DMS53 treated with DMSO at 0.1 percent for 48 hours (cell line): ENCODE results near the gene CCDC14.
"Not testable (repeated sequence)": the region's sequence is repeated elsewhere in the genome, so short reads cannot be mapped to it uniquely, and the experiment has no call there.

Experiments used
- DNase-seq: peaks from one replicate; lab custom pipeline; 2025; ENCODE audit not compliant: unreplicated experiment; lab: John Stamatoyannopoulos, UW

CCDC14 gene, protein sequence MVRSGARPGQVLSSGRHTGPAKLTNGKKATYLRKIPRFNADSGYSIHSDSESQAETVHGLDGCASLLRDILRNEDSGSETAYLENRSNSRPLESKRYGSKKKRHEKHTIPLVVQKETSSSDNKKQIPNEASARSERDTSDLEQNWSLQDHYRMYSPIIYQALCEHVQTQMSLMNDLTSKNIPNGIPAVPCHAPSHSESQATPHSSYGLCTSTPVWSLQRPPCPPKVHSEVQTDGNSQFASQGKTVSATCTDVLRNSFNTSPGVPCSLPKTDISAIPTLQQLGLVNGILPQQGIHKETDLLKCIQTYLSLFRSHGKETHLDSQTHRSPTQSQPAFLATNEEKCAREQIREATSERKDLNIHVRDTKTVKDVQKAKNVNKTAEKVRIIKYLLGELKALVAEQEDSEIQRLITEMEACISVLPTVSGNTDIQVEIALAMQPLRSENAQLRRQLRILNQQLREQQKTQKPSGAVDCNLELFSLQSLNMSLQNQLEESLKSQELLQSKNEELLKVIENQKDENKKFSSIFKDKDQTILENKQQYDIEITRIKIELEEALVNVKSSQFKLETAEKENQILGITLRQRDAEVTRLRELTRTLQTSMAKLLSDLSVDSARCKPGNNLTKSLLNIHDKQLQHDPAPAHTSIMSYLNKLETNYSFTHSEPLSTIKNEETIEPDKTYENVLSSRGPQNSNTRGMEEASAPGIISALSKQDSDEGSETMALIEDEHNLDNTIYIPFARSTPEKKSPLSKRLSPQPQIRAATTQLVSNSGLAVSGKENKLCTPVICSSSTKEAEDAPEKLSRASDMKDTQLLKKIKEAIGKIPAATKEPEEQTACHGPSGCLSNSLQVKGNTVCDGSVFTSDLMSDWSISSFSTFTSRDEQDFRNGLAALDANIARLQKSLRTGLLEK

DNA sequence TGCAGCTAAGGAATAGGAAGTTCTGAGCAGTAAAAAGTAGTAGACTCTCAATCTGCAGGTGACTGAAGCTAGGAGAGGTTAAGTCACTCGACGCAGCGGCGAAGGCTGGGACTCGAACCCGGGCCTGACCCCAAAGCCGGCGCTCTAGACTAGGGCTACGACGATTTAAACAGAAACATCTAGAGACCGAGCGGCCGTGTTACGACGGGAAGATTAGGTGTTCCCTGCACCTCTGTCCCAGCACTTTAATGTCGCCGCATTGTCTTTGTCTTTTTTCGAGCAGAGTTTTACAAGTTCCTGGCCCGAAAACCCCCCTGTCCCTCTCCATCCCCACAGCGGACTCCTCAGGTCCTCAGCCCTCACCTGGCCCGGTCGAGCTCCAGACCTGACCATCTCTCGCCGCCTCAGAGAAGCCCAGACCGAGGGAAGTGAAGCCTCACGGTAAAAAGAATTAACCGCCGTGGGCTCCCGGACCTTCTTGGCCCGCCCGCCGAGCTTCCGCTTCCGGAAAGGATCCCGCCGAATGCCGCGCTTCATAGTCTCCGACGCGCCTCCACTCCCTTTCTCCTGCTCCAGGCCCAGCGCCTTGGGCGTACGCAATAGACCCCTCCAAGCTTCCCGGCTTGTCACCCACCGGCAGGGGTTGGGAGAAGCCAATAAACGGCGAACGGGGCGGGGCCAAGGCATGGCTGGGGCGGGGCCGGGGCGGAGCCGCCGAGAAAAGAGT, at the start of gene CCDC14:
Gene CCDC14 (minus strand): TSS at position 449 of the 727 bp plus-strand sequence. CDS start 56 bp downstream, at position 393.
- peak; percentile 84 for DNase-seq

DNA sequence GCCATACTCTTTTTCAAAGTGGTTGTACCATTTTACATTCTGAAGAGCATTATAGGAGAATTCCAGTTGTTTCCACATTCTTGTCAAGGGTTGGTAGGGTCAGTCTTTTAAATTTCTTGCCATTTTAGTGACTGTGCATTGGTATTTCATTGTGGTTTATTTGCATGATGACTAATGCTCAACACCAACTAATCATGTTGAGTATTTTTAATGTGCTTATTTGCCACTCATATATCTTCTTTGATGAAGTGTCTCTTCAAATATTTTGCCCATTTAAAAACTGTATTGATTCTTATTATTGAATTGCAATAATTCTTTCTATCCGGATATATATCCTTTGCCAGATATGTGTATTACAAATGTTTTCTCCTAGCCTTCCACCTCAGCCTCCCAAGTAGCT, 47.3 kb upstream of the CCDC14 start:
- not testable (repeated sequence) for DNase-seq

DNA sequence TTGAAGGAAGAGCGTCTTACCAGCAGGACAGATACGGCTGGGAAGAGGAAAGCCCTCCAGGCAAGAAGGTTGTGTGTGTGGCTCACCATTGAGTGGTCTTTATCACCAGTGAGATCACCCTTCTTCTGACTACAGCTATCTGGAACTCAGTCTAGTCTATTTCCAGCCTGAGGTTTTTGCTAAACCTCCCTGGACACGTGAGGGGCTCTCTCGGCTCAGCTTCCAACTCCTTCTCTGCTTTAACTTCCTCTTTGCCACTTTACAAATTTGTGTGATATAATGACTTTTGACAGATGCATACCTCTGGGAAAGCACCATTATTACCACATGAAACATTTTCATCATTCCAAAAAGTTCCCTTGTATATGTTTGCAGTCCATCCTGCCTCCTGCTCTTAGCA, 46.2 kb upstream of the CCDC14 start:
- DNase-seq = no peak

DNA sequence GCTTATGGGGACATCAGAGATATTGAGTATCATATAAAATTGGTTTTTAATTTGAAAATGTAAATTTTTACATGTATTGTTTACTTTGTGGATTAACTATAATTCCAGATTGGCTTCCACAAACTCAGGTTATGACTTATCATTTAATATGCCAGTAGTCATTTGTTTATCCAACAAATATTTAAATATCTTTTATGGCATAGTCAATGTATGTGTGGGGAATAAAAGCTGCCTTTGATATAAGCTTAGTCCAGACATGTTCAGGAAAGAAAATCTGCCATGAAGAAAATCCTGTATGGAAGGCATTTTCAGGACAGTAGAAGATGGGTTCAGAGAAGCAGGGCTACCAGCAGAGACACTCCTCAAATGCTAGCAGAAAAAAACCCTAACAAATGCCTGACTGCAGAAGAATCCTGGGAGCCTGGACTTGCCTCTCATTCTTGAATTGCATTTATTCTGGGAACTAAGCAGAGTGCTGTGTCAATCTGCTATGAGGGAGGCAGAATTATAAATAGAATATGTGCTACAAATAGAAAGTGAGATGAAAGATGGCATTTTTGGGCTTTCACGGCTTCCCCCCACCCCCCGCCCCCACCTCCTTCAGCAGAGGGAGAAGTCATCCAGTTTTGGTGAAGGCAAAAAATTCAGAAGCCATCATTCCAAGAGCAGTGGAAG, 41.5 kb upstream of the CCDC14 start:
- not testable (repeated sequence) for DNase-seq

DNA sequence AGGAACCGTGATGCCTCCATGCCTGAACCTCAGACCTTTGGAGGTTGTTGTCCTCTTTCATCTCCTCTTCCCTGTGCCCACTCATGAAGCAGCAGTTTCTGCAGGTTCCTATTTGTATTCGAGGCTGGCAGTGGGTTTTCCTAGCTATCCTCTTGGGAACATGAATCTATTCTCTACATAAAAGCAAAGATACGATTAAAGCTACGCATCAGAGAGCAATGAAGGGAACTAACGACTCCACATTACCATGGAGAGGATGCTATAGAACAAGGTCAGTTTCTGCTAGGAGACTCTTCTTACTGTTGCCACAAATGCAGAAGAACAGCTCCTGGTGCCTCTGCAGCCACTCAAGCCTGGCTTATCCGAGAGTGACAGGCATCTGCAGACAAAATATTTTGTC, 40.3 kb upstream of the CCDC14 start:
- DNase-seq = not testable (repeated sequence)

DNA sequence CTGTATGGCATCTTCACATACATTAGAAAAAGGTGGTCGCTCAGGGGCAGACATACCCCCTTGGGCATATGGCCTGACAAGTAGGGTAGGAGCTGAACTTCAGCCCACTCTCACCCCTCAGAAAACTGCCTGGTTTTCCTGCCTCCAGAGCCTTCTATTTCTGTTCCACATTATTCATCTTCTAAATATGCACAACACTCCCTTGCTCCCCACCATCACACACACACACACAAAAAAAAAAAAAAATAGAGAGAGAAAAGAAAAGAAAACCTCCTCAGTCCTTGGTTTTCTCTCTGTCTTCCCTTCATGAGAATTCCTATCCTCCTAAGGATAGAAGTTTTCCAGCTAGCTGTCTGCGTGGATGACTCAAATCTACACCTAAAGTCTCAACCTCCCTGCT, 36.5 kb upstream of the CCDC14 start:
- DNase-seq = no peak

DNA sequence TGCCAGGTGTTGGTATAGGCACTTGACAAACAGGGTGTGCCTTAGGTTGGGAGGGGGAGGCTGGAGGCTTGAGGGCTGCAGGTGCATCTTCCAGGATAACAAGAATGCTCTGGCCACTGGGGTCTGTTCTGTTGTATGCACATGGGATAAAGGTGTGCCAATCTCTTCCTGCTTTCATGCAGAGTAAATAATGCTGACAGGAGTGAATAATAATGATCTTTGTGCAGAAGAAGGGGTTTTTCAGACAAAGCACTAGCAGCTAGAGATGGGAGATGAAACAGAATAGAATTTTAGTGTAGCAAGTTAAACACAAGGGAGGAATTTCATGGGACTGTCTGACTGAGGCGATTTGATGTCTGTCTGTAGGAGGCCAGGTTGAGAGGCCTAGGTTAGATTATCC, 32.8 kb upstream of the CCDC14 start:
- DNase-seq = peak; percentile 38

DNA sequence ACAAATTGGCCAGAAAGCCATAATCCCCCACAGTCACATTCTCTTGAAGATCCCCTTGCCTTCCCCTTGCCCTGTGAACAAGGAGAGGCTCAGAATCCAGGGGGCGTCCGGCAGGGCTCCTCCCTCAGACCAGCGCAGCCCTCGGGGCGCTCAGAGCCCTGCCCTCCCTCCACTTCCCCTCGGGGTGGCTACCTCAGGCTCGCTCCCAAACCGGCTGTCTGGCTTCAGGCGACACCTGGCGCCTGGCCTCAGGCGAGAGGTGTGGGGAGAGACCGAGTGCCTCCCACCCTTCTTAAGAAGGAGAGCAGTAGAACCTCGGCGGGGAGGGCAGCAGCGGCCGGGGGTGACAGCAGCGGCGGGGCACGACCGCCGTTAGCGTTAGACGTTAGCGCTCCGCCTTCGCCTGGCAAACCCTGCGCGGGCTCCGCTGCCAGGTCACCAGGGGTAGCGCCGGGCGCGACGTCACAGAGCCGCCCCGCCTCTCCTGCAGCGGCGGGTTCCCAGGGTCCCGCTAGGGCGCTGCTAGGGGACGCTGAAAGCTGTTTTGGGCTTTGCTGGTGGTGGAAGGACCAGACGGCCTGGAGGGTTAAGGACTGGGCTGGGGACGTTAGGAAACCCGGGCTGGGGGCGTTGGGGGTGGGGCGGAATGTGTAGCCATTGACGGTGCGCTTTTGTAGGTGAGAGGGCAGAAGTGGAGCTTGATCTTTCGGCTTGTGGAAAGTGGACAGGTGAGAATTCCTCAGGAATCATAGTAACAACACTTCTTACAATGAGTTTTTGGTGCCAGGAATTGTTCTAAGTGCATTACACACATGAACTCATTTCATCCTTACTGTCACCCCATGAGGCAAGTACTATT, 30.9 kb upstream of the CCDC14 start, which contains the start of gene ROPN1:
Gene ROPN1 (minus strand): TSS at position 395 of the 859 bp plus-strand sequence. CDS start 11,643 bp downstream, outside the sequence.
- DNase-seq = not testable (repeated sequence)

DNA sequence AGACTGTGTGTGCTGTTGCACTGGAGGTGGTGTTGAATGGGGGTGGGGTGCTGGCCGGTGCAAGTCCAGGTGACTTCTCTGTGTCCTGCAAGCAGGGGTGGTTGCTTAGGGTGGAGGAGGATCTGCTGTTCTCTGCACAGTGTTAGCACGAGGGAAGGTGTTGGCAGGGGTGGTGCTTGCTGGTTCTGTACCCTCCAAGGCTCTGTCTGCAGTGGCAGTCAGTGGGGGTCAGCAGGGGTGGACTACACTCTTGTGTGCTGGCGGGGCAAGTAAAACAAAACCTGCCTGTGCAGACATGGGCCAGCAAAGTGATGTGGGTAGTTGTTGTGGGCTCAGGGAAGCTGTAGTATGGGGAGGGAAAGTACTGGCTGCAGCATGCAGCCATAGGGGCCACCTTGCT, 25.4 kb upstream of the CCDC14 start:
- no peak for DNase-seq

DNA sequence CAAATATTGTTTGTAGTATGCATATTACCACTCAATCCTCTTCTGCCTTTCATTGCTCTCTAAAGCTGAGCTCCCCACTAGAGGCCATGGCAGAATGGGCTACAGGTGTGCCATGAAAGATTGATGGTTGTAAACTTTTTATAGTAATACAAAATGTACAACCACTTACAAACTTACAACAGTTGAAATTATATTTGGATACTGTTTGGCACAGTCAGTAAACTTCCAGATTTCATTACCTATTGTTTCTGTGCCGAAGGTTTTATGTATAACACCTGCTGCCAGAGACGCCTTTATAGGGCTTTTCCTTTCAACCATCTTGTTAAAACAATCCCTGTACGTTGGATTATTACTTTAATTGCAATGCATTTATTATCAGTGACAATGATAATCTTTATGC, 23.9 kb upstream of the CCDC14 start:
- no peak for DNase-seq

DNA sequence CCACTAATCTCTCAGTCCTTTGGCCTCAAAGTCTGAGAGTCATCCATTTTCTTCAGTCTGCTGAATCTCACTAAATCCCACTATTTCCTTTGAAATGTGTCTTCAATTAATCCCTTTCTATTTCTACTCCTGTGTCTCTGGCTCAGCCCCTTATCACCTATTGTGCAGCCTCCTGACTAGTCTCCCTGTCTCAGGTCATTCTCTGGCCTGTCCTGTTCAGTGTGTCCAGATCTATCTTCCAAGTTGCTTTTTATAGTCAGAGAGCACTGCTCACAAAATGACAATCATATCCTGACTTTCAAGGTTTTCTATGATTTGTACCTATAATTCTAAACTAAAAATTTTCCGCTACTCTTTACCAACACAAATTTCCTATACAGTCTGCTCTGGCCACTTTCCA, 23.3 kb upstream of the CCDC14 start:
- no peak for DNase-seq

DNA sequence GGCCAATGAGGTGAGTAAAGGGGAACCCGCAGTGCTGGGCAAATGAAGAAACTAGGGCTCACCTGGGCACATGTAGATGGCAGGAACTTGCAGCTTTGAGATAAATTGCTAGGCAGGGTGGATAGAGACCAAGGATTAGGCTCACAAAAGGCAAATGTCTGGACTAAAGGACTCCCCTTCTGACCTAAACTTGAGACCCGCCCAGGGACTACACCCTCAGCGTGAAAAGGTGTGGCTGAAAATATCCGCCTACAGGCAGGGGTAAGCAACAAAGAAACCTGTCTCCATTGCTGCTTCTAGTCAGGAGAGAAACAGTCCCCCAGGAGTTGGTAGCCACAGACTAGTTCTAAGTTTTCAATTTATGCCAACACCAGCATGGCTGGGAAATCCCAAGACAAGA, 20.3 kb upstream of the CCDC14 start:
- not testable (repeated sequence) for DNase-seq

DNA sequence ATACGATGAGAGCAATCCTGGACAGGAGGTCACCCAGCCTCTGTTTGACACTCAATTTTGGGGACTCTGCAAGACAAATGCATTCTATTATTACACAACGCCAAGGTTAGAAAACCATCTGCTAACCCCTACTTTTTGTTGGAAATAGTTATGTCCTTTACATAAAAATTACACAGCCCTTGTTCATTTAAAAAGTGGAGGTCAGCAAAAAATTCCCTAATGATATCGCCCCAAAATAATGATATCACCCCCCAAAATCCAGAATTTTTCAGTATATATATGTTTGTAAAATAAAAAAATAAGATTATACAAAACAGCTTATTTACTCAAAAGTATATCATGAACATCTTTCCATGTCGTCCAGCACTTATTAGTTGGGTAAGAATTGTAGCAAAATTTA, 19.5 kb upstream of the CCDC14 start:
- DNase-seq = no peak

DNA sequence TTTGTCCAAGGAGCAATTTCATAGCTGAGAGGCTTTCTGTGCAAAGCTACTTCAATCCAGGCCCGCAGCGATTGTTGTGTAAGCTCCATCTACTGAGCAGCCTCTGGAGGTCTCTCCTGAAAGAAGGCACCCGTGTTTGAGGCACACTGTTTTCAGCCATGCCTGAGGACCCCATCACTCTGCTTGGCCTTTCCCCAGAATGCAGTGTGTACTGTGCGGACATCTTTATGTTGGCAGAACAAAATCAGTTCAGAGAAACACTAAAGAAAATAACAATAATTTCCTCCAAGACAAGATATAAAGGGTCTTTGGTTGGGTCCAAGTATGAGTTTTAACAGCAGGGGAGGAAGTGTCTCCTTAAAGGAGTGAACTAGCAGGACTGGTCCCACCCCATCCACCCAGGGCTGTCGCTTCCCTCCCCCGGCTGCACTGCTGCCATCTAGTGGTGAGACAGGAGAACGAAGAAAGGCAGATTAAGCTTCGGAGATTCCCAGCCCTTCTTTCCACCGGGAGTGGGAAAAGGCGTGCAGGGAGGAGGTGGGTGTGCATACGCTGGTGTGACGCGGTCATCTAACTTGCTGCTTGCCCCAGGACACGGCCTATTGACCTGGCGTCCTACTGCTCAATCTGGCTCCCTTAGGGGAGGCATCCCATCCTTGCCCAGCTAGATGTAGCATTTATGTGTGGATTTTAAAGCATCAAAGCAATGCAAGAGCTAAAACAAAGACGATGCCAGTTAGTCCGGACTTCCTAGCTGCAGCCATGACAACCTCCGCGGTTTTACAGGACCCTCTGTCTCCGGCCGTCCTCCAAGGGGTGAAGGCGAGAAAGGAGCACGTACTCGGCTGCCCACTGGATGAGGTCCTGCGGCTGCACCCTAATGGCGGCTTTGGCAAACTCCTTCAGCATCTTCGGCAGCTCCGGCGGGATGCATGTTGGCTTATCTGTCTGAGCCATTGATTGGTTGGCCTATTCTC, 18.8 kb upstream of the CCDC14 start:
- DNase-seq = peak; percentile 24

DNA sequence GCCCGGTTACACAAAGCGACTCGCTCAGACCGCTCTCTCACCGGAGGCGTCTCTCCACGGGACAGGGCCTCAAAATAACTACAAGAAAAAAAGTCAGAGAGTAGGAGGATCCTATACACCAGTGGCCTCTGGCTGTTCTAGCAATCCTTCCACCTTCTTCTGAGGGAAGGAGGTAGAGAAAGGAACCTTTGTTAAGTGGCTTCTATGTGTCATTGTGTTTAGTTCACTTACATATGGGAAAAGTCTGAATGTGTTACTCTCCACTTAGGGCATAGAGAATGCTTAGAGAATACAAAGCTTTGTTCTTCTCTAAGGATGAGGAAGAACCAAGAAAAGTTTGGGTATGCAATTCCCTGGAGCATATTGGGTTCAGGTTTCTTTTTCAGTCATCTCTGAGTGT, 15.9 kb upstream of the CCDC14 start:
- DNase-seq = not testable (repeated sequence)

DNA sequence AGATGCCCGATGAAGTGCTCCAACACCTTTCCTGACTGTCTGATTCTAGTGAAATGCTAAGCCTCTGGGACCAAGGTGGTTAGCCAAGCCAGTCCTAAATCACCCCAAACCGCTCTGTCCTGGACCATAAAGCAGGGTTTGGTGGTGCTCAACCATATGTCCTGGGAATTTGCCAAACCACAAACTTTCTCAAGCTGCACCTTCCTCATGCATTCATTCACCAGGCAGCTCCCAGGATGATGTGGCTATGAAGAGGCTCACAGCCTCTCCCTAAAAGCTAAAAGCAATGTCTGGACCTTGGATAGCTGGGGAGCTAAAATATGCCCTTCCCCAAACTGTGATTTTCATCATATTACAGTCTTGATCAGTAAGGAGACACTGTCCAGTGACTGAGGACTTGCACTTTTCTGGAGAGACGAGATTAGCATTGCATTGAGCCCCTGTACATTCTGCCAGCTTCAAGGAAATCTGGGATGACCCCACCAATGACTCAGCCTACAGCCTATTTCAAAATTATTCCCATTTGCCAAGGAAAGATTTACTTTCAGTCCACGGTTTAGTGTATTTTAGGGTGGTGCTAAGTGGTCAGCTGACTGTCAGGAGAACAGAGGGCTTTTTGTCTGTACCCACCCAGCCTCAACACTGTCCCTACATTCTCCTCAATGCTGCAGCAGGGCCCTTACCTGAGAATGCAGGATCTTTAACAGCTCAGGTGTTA, 15.3 kb upstream of the CCDC14 start:
- DNase-seq = not testable (repeated sequence)

DNA sequence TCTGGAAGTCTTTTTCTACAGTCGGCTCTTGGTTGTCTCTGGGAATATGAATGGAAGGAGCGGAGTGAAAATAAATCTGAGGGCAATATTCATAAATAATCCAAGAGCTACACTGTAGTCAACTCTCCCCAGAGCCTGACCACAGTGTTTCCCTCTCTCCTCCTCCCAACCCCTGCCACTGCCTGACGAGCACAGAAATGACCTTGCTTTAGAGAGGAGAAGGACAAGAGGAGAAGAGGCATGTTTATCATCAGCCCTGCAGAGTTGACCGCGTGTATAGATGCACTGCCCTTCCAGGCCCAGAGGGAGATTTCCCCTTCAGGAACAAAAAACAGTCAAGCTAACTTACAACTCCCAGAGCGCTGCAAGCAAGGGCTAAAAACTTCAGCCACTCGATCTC, 14.0 kb upstream of the CCDC14 start:
- not testable (repeated sequence) for DNase-seq

DNA sequence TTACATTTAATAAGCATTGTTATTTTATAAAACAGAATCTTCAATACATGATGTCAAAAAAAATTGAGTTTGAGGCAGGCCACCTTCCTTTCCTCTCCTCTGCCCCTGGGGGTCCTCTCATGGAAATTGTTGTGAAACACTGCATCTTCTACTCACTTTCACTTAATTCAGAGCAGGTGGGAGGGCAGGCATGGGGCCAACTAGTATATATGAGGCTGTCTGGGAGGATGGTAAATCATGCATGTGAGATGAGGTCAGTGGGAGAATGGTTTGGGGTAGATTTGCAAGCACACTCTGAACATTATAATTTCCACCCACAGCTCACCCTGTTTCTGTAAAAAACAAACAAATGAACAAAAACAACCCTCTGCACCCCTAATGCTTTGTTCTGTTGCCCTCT, 10.4 kb upstream of the CCDC14 start:
- DNase-seq = no peak
